Activated effector memory CD4-positive, alpha-beta T cell treated with Interleukin-2 at 50 U/mL for 16 hours (primary cell): ENCODE results near the gene RELT.
A peak's percentile ranks its signal among the peaks of the same experiment; 100 is the strongest.

ENCODE experiments used
- DNase-seq: peaks from one replicate; pipeline ENCODE4 v3.0.0-alpha.2; 2020

The RELT gene, protein sequence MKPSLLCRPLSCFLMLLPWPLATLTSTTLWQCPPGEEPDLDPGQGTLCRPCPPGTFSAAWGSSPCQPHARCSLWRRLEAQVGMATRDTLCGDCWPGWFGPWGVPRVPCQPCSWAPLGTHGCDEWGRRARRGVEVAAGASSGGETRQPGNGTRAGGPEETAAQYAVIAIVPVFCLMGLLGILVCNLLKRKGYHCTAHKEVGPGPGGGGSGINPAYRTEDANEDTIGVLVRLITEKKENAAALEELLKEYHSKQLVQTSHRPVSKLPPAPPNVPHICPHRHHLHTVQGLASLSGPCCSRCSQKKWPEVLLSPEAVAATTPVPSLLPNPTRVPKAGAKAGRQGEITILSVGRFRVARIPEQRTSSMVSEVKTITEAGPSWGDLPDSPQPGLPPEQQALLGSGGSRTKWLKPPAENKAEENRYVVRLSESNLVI

DNA sequence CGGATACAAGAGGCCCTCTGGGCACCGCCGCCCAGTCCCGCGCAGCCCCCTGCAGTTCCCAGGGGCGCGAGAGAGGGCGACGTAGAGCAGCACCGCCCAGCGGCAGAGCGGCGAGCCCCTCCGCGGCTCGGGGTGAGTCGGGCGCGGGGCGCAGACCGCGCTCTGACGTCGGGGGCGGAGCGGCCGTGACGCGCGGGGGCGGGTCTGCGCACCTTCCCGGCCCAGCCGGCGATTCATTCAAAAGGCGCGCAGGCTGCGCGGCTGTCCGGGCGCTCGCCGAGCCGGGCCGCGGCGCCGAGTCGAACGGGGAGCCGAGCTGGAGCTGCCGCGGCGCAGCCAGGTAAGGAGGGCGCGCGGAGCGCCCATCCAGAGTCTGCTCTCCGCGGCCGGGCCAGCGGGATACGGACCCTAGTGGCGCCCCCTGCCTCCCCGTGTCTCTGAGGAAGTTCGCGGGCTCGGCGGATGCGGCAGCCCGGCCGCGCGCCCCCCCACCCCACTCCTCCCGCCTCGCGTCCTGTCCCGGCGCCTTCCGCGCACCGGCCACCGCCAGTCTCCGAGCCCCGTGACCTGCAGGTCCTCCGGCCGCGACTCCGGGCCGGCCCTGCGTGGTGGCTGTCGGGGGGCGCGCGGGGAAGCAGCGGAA lies at the start of gene RELT:
RELT (plus strand) TSS at position 240 of the 643 bp plus-strand sequence. CDS start 12,738 bp downstream, outside the sequence.
- peak; percentile 93 for DNase-seq

DNA sequence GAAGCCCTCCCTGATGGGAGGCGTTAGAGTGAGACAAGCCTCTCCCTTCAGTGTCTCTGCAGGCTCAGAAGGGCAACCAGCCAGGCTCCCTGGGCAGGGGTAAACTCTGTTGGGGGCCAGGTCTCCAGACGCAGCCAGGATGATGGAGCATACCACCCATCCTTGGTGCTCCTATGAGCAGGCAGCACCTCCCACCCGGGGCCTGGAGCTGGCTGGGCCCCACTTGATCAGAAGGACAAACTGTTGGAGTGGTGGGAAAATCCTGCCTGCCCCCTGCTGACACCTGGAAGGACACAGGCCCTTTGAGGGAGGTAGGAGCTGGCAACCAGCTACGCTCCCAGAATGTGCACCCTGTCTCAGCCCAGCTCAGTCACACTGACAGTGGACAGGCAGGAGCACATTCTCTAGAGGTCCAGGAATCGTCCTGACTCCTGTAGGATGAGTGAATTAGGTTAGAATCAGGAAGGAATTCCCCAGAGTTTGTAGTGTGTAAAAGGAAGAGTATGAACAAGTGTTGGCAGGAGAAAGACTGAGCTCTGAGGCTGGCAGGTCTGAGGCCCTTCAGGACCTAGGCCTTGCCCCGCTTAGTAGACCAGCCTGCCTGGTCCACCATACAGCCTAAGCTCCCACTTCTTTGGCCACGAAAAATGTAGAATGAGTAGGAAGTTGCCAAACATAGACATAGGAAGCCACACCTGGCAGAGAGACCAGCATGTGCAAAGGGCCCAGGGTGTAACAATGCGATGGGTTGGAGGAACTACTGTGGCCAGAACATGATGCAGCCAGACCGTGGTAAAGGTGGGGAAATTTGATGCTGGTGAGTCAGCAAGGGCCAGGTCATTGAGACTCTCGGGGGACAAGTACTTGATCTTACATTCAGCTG lies 49.0 kb upstream of the RELT start:
- no peak for DNase-seq

DNA sequence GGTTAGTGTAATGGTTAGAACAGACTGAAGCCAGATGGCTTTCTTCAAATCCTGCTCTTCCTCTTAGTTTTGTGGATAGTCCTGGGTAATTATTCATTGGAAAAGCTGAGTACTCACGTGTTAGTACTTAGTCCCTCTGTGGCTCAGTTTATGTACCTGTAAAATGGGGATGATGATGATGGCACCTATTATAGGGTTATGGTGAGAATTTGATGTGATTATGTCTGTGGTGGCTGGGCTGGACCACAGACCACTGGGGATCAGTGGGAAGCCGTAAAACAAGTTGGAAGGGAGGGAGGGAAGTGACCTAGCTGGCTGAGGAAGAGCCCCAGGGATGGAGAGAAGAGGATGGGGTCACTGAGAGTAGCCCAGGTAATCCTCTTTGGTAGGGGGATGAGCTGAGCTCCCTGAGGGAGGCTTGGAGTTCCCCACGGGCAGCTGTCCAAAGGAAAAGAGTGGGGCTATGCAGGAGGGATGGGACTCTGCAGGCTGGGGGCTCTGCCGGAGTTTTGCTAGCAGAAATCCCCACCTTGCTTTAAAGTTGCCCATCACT lies 48.3 kb upstream of the RELT start:
- no peak for DNase-seq

DNA sequence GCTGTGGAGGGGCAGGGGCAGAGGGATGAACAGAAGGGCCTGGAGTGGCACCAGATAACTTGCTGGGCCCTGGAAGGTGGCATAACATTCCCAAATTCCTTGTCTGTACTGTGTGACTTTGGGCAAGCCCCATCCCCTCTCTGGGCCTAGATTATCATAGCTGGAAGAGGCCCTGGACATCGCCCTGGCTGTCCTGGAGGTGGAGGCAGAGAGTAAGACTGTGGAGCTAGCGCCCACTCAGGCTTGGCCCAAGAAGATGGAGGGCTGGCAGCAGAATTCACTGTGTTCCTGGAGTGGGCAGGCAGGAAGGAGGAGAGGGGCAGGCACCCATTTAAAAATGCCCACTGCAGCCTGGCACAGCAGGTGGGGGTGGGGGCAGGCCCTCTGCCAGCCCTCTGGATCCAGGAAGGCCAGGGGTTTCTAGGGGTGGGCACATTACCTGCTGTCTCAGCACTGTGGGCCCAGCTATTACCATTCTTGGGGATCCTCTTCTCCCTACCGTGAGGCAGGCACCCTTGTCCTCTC lies 45.6 kb upstream of the RELT start:
- DNase-seq = no peak

DNA sequence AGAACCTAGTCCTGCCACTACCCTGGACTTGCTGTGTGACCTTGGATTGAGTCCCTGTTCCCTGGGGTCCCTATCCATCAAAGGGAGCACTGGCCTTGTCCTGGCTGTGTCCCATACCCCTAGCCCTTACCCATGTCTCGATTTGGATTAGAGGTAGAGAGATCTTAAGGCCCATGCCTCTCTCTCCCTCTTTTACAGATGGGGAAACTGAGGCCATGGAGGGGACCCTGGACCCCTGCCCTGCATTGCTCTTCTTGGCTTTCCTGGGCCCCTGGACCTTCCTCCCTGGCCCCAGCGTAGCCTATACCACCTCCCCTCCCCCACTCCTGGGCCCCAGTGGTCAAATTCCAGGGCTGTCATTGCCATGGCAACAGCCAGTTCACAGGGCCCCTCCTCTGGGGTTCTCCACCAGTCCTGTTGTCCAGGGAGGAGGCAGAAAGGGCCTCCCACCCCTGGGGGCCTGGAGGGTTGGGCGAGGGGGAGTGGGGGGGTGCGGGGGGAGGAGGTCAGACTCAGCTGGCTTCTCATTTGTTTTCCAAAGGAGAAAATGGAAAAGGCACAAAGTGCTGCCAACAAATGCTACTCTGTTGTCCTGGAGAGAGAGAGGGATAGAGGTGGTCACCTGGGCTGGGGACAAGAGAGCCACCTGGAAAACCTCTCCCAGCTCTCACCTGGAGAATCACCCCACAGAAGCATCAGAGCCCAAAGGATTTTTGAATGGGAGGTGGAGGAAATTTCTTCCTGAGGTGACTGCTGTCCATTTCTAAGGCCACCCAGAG lies 44.9 kb upstream of the RELT start:
- DNase-seq = no peak

DNA sequence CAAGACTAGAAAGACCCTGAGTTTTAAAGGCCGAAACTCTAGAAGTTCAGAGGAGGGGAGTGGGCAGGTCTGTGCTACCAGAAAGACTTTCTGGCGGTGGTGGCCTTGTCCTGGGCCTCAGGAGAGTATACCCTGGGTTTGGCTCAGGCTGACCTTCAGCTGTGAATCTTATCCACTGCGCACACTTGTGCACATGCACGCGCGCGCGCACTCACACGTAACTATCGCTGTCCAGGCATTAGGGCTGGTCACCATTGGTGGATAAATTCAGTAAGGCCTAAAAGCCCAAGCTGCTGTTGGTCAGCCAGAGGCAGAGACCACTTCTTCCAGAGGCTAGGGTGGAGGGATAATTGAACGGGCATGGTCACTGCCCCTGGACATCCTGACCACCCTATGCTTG lies 43.0 kb upstream of the RELT start:
- DNase-seq = no peak

DNA sequence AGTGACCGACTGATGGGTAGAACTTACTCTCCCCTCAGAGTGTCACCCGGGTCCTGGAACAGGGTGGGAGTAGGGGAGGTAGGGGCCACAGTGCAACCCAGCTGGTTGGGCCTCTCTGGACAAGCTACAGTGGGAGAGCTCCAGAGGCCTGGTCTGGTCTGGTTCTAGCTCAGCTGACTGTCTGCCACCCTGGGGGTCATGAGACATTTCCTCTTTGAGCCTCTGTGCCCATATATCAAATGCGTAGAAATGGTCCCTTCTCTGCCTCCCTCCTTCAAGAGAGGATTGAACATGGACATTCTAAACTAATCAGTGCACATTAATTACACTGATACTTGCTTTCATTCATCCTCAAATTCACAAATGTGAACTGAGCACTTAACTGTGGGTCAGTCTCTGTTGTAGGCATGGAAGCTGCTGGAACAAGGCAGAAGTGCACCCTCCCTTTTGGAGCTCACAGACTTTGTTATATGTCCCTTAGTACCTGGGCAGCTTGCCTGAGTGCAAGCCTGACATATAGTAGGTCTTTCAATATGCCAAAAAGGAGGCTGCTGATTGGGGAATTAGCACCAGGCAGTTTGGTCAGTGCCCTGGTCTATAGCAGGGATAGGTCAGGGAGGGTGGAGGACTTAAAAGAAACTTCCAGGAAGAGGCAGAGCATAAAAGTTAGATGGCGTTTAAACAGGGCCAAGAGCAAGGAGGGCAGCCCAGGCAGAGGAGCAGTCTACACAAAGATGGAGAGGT lies 42.4 kb upstream of the RELT start:
- DNase-seq = no peak

DNA sequence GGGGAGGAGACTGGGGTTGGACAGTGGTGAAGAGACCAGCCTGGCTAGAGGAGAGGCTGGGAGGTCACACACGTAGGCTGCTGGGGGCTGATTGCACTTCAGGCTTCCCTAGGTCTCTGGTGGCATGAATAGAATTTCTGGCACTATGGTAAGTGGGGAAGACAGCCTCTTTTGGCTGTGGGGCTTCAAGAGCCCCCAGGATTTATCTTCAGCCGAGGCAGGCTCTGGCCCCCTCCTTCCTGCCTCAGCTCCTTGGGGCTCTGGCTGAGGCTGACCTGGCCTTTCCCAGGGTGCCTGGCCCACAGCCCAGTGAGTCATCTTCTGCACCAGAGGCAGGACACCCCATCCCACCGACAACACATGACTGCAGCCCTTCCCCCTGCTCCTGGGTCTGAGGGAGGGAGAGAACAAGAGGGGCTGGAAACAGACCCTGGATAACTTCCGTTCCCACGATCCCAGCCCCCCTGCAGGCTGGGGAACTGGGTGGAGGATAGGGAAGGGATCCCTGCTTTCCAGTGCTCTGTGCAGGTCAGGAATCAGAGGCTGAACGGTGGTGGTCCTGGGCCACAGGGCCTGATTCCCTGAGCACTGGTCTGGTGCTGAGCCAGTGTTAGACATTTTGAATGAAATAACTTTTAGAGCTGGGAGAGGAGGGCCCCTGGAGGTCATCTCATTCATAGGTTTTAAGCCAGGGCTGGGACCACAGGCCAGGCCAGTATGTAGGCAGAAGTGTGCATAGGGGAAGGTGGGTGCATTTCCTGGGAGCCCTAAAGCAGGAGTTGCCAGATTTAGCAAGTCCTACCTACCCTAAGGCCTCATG lies 41.6 kb upstream of the RELT start:
- DNase-seq = no peak

DNA sequence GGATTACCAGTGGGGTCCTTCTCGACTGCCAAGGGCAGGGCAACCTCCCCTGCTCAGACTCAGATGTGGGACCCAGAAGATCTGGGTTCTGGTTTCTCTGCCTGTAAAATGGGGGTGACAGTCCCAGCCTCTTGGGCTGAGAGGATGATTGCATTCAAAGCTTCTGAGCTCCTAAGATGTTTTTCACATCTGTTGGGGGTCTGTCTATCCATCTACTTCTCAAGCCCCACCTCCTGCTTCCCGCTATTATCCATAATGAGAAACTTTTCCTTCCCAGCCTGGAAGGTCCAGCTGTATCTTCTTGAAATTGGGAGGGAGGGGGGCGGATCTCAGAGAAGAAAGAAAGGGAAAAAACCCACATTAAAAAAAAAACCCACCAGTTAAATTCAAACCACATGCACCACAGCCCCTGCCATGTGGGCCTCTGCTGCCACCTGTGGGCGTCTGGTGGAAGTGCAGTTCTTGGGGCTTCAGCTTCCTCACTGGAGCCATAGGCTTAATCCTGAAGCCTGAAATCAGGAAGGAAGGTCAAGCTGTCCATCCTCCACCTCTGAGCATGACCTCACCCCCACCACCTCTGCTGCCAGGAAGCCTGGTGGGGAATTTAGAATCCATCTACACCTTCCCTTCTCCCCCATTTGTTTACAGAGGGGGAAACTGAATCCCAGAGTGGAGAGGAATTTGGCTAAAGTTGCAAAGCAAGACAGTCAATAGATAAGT lies 40.8 kb upstream of the RELT start:
- DNase-seq = peak; percentile 59

DNA sequence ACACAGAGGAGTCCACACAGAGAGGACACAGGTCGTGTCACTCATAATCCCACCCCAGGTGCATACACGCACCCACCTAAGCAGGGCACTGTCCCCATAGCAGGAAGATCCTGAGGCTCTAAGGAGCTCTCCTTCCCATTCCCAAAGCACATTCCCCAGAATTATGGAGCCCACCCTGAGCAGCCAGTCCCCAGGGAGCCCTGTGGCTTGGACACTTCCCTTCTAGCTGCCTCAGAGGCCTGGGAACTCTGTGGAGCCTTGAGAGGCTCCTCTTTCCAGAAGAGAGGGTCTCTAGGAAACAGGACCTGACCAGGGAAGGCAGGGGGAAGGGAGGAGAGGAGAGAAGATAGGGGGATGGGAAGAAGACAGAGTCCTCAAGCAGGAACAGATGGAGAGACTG lies 38.4 kb upstream of the RELT start:
- no peak for DNase-seq

DNA sequence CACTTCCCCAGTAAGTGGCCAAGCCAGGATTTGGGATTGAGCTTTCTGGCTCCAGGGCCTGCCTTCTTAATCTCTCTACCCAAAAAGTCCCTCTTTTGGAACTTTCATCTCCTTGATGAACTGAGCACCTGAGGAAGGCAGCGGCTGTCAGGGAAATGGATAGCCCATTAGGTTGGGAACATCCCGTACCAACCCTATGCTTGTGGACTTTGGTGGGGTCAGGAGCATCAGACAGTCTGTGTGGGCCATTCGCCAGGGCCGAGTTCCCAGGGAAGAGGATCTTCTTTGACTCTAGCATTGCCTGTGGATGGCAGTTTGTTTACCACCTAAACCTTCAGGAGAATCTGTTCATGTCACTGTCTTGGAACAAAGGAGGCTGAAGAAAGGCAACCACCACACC lies 37.9 kb upstream of the RELT start:
- DNase-seq = no peak

DNA sequence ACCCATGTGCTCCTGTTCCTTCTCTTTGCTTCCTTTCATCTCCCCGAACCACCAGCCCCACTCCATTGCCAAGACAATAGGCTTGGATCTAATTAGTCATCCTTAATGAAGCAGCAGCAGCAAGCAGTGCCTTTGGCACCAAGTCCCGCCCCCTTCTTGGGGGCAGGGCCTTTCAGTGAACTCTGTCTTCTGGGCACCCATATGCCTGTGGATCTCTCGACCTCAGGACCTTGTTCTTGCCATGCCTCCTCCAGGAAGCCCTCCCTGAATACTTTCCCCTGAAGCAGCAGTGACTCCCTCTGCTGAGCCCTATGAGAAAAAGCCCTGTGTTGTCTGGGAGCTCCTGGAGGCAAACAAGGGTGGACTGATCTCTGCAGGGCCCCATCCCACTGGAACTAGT lies 36.0 kb upstream of the RELT start:
- no peak for DNase-seq

DNA sequence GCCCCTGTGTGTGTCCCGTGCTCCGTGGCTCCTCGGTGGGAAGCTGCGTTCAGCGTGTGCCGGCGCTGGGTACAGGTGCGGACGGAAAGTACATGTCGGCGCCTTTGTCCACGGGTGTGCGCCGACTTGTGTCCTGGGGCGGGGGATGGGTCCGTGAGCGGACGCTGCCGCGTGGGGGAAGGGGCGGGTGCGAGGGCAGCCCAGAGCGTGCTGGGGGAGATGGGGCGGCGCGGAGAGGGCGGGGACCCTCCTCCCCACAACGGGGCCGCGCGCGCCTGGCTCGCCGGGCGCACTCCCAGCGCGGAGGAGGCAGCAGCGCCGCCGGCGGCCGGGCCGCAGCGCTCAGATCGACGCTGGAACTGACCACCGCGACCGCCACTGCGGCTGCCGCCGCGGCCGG lies 33.6 kb upstream of the RELT start:
- no peak for DNase-seq

DNA sequence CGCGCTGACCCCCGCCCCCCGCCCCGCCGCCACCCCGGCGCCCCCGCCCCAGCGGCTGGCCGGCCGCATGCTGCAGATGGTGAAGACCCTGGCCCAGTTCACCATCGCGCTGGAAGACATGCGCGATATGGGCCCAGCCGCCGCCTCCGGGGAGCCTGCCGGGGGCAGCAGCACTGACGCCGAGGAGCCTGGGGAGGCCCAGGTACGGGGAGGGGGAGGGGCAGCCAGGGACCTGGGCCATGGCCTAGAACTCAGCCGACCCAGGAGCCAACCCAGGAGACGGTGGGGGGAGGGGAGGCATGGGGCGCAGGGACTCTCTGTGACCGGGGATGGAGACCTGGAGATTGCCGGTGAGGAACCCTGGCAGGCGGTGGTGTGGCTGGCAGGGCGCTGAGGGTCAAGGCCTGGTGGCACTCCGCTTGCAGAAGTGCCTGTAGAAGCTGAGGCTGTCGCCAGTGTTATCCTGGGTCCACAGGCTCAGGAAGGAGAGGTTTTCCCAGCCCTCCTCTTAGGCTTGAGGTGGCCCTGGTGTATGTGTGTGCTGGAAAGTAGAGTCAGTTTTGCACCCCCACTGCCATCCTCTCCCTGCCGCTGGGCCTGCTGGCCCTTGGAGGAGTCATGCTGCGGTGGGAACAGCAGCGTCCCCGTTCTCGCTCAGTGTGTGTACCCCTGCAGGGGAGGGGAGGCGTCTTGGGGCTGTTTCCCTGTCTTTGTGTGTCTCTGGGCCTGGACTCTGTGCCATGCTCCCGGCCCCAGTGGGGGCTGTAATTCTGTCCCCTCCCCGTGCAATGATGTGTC lies 32.9 kb upstream of the RELT start:
- no peak for DNase-seq

DNA sequence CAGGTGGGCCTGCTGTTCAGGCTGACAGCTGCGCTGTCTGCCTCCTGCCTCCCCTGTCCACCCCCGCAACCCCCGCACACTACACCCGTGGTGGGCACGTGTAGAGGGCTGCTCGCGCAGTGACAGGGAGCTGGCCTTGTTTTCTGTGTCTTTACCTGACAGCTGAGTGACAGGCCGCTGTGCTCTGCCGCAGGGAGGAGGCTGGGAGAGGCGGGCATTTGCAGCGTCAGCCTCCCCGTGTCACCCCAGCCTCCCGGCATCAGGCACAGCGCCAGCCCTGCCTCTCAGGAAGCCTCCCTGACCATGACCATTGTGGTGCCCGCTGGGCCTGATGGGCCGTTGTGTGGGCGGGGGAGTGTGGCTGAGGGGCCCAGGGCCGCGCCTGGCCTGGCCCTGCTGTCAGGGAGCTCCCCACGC lies 32.0 kb upstream of the RELT start:
- no peak for DNase-seq

DNA sequence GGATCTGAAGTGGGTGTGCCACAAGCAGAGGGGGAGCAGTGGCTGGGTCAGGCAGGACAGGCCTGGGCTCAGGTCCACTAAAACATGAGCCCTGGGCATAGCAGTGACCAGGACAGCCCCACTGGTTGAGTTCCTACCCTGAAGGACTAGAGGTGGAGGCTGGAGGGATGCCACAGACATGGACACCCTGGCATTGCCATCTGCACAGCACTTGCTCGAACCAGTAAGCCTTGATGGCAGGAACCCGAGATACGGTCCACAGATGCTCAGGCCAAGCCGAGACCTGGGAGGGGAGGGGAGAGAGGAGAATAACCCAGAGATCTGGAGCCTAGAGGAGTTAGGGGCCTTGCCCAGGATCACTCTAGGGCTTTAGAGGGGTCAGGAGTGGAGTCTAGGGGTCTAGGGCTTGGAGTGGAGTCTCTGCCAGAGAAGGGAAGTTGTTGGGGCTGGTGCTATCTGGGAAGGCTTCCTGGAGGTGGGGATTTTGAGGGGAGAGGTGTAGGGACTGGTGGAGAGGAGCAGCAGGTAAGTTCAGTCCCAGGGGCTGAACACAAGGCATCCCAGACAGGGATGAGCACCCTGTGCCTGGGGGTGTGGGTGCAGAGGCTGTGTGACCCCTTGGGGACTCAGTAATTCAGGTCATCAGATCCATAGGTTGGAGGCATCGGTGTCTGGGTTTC lies 30.6 kb upstream of the RELT start:
- DNase-seq = no peak

DNA sequence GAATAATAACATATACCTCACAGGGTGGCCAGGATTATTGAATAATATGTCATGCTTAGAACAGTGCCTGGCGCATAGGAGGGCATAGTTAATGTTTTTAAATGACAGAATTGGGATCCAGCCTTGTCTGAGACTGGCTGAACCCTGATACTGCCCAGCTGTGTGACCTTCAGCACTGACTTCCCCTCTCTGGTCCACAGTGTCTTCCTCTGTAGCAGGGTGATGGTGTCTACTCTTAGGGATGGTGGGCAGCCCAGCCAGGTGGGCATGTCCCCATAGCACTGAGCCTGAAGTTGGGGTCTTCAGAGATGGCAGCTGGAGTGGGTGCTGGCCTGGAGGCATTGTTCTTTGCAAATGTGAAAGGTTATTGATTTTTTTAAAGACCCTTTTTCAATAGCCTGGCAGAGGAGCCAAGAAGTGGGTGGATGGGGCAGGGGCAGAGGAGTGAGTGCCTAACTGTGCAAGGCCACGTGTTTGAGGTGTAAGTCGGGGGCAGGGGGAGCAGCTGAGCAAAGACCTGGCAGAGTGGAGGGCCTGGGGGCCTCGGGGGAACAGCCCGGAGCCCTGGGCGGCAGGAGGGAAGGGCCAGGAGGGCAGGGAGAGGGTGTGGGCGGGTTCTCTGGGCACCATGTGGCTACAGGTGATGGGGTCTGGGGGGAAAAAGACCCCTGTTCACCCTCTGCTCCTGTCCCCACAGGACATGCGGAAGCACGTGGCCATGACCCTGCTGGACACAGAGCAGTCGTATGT lies 29.8 kb upstream of the RELT start:
- DNase-seq = no peak

DNA sequence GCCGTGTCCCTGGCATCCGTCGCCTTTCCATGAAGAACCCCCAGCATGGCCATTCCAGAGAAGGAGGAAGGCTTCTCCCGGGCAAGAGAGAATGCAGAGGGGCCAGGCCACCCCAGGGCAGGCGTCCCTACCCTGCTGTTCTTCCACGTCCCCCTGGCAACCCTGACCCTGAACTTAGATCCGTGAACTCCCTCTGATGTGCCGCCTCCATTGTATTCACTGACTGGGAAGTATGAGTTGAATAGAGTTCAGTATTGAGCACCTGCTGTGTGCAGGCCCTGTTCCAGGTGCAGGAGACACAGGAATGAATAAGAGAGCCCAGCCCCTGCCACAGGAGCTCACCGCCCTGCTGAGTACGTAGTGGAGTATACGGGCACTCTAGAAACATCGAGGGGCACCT lies 29.1 kb upstream of the RELT start:
- DNase-seq = no peak
